ENCODE data around the gene KIAA0040. TPM values are rescaled to one million over a fixed set of nuclear protein-coding genes. Genes with fewer than 3 reads are reported as not detected.

Gene KIAA0040
- total and polyA plus RNA-seq, 11 donors, result 4.8 to 45.3 (median 12.9) TPM

GRCh38 chr1:175178456-175178855 lies 14.1 kb downstream of the KIAA0040 start:
- intact Hi-C loops (cut with DNase I), result no loop called here
- WGBS, 4 donors, result 91 to 97% (median 92%) methylated on average over 3 of the region's 3 CpGs
- Histone ChIP-seq H3K4me1 (peaks cover 0 to 31% (median 12%) of the 10 kb centered on the region in 12 donors), H3K27me3 (no peaks in the 10 kb centered on the region), H3K27ac (no peak overlapping the region), H3K9me3 (no peaks in the 10 kb centered on the region), H3K4me3 (no peak overlapping the region), H3K36me3 (peaks cover 0 to 54% (median 25%) of the 10 kb centered on the region in 9 donors)
- DNase-seq, result no peak
- no peak for ATAC-seq
- no peak for TF ChIP-seq POLR2A (IDR thresholded peaks at IDR 0.05)
- TF ChIP-seq CTCF (IDR thresholded peaks at IDR 0.05), result no peak

- Histone ChIP-seq H3K27me3 (no peaks in the 10 kb centered on the region), H3K9me3 (no peaks in the 10 kb centered on the region), H3K27ac (no peak overlapping the region), H3K36me3 (peaks cover 0 to 54% (median 25%) of the 10 kb centered on the region in 9 donors), H3K4me1 (peaks cover 0 to 28% (median 12%) of the 10 kb centered on the region in 12 donors), H3K4me3 (no peak overlapping the region)
- ATAC-seq, result no peak
- TF ChIP-seq CTCF (IDR thresholded peaks at IDR 0.05) (no peak), POLR2A (IDR thresholded peaks at IDR 0.05) (no peak)
- intact Hi-C loops (cut with DNase I), result no loop called here
- WGBS, 4 donors, result 91 to 100% (median 97%) methylated on average over 1 of the region's 1 CpG
- DNase-seq, result no peak
These were observed 14.5 kb downstream of the KIAA0040 start for GRCh38 chr1:175178056-175178455.

GRCh38 chr1:175176246-175176645 lies 16.3 kb downstream of the KIAA0040 start:
- no peaks in the 10 kb centered on the region for H3K27me3 ChIP-seq
- TF ChIP-seq POLR2A (IDR thresholded peaks at IDR 0.05) (no peak), CTCF (IDR thresholded peaks at IDR 0.05) (no peak)
- peaks cover 0 to 31% (median 14%) of the 10 kb centered on the region in 12 donors for H3K4me1 ChIP-seq
- 96 to 99% (median 98%) methylated on average over 1 of the region's 1 CpG for WGBS, 4 donors
- H3K27ac ChIP-seq, result no peak overlapping the region
- intact Hi-C loops (cut with DNase I), result no loop called here
- no peak for DNase-seq
- H3K4me3 ChIP-seq, result no peak overlapping the region
- no peak for ATAC-seq
- H3K9me3 ChIP-seq, result no peaks in the 10 kb centered on the region
- H3K36me3 ChIP-seq, result peaks cover 0 to 59% (median 31%) of the 10 kb centered on the region in 9 donors

GRCh38 chr1:175174309-175175102 lies 18.1 kb downstream of the KIAA0040 start:
- TF ChIP-seq POLR2A (IDR thresholded peaks at IDR 0.05) (no peak), CTCF (IDR thresholded peaks at IDR 0.05) (no peak)
- 77 to 82% (median 81%) methylated on average over 5 of the region's 5 CpGs for WGBS, 4 donors
- DNase-seq (no peak), ATAC-seq (no peak)
- Histone ChIP-seq H3K4me1 (peaks cover 0 to 26% (median 9%) of the 10 kb centered on the region in 12 donors), H3K27me3 (no peaks in the 10 kb centered on the region), H3K36me3 (peaks cover 0 to 63% (median 31%) of the 10 kb centered on the region in 9 donors), H3K27ac (no peak overlapping the region), H3K9me3 (no peaks in the 10 kb centered on the region), H3K4me3 (no peak overlapping the region)
- intact Hi-C loops (cut with DNase I), result no loop called here
